Activated CD4-positive, CD25-positive, alpha-beta regulatory T cell (primary cell): ENCODE results near the gene TNIK.
"Not testable (repeated sequence)": the region's sequence is repeated elsewhere in the genome, so short reads cannot be mapped to it uniquely, and the experiment has no call there.

Experiments used
- DNase-seq, 4 experiments: peaks; one replicate each; lab custom pipeline; 2025; lab: John Stamatoyannopoulos, UW

Gene TNIK

GRCh38 chr3:171309906-171310359 lies 150.3 kb downstream of the TNIK start:
- no peak for DNase-seq

GRCh38 chr3:171307988-171308387 lies 152.2 kb downstream of the TNIK start:
- DNase-seq = no peak

GRCh38 chr3:171307046-171307585 lies 153.1 kb downstream of the TNIK start:
- no peak for DNase-seq

- no peak for DNase-seq
These were observed 153.6 kb downstream of the TNIK start for GRCh38 chr3:171306631-171307030.

GRCh38 chr3:171305823-171306222 lies 154.4 kb downstream of the TNIK start:
- DNase-seq = not testable (repeated sequence)

- DNase-seq = not testable (repeated sequence)
These were observed 155.7 kb downstream of the TNIK start for GRCh38 chr3:171304498-171304897.

- not testable (repeated sequence) for DNase-seq
These were observed 156.2 kb downstream of the TNIK start for GRCh38 chr3:171304017-171304416.

GRCh38 chr3:171301998-171302397 lies 158.2 kb downstream of the TNIK start:
- no peak for DNase-seq

GRCh38 chr3:171301002-171301401 lies 159.2 kb downstream of the TNIK start:
- DNase-seq = no peak

GRCh38 chr3:171297951-171298350 lies 162.3 kb downstream of the TNIK start:
- no peak for DNase-seq

GRCh38 chr3:171297207-171297606 lies 163.0 kb downstream of the TNIK start:
- no peak for DNase-seq

- DNase-seq = no peak
These were observed 164.5 kb downstream of the TNIK start for GRCh38 chr3:171295484-171296373.

GRCh38 chr3:171293142-171293782 lies 166.9 kb downstream of the TNIK start:
- DNase-seq = no peak

- no peak for DNase-seq
These were observed 169.5 kb downstream of the TNIK start for GRCh38 chr3:171290680-171291079.

GRCh38 chr3:171289291-171289690 lies 170.9 kb downstream of the TNIK start:
- no peak for DNase-seq

GRCh38 chr3:171287761-171288160 lies 172.4 kb downstream of the TNIK start:
- DNase-seq = not testable (repeated sequence)

GRCh38 chr3:171286580-171287249 lies 173.5 kb downstream of the TNIK start:
- DNase-seq = no peak

- DNase-seq = no peak
These were observed 174.9 kb downstream of the TNIK start for GRCh38 chr3:171285287-171285686.

- no peak for DNase-seq
These were observed 175.7 kb downstream of the TNIK start for GRCh38 chr3:171284308-171285075.

GRCh38 chr3:171283848-171284222 lies 176.4 kb downstream of the TNIK start:
- DNase-seq = no peak

- no peak for DNase-seq
These were observed 176.9 kb downstream of the TNIK start for GRCh38 chr3:171283183-171283847.
